ENCODE results near the gene LAMTOR4. TPM values are rescaled to one million over a fixed set of nuclear protein-coding genes. Genes with fewer than 3 reads are reported as not detected.
A peak's percentile ranks its signal among the peaks of the same experiment; 100 is the strongest.

Gene LAMTOR4
- total RNA-seq, result 100 to 1,000 TPM; 601 to 803 (median 717) TPM

DNA sequence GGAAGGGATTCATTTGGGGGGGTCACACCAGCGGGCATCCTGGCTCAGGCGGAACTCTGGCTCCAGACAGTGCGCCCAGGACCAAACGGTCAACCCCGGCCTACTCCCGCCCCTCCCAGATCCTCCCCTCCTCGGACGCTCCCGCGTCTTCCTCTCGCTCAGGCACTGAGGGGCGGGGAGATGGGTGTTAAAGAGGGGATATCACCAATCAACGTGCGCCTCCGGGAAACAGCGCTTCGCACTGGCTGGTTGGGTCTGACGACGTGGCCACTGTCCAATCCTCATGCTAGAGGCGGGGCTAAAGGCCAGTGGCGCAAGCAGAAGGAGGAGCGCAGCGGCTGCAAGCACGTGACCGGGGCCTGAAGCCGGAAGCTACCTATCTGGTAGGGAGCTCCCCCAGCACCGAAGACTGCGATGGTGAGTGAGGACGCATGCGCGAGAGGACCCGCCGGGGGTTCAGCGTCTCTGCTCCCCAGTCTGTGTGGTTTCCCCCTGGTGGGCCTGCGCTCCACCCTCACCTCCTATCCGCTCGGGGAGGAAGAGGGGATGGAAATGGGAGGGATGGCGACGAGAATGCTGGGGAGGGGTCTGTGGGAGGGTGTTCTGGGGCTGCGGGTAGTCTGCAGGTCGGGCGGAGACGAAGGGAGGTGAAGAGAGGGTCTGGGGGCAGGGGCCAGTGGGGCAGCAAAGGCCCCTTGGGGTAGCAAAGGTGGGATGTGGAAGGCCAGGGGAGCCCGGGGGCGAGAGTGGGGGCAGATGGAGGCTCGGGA is at the start of gene LAMTOR4:
Gene LAMTOR4, plus strand, starts transcription at position 360 of the 770 bp plus-strand sequence. Its CDS starts 55 bp downstream, at position 415.
- intact Hi-C loops (cut with DNase I; ENCODE audit: low total_unique reads), result no loop called here
- 1% methylated on average over 45 to 46 of the region's 46 CpGs for WGBS, 2 donors
- peak in 1 of 2 donors; percentile 59 for TF ChIP-seq POLR2A (IDR thresholded peaks at IDR 0.05)
- TF ChIP-seq, protein P1, sequence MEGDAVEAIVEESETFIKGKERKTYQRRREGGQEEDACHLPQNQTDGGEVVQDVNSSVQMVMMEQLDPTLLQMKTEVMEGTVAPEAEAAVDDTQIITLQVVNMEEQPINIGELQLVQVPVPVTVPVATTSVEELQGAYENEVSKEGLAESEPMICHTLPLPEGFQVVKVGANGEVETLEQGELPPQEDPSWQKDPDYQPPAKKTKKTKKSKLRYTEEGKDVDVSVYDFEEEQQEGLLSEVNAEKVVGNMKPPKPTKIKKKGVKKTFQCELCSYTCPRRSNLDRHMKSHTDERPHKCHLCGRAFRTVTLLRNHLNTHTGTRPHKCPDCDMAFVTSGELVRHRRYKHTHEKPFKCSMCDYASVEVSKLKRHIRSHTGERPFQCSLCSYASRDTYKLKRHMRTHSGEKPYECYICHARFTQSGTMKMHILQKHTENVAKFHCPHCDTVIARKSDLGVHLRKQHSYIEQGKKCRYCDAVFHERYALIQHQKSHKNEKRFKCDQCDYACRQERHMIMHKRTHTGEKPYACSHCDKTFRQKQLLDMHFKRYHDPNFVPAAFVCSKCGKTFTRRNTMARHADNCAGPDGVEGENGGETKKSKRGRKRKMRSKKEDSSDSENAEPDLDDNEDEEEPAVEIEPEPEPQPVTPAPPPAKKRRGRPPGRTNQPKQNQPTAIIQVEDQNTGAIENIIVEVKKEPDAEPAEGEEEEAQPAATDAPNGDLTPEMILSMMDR (IDR thresholded peaks at IDR 0.05), result no peak

DNA sequence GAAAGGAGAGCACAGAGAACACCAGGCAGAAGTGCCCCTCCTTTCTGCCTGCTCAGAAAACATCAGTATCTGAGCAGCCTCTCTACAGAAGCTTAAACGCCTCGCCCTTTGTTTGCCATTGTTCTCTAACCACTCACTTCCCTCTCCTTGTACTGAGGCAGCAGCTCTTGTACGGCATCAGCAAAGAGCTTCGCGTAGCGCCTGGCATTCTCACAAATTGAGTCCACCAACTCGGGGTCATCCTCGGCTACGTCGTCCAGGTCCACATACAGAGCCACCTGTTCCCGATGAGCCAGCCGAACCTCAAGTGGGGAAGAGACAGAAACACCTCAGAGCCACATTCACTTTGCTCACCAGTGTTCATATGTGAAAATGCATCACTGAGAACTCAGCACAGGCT is 49.3 kb upstream of the LAMTOR4 start:
- 60 to 69% methylated on average over 12 of the region's 12 CpGs for WGBS, 2 donors
- peak in 1 of 2 donors; percentile 84 for DNase-seq (ENCODE audit: low spot score in 2 of 2)

More for the DNA sequence above, at the start of gene LAMTOR4:
- DNase-seq (ENCODE audit: low spot score in 2 of 2), result peak; percentile 99 to 100
- peak within 1 kb of the TSS; percentile 93 for H3K4me3 ChIP-seq (ENCODE audit: low read depth, poor library complexity, severe bottlenecking)

DNA sequence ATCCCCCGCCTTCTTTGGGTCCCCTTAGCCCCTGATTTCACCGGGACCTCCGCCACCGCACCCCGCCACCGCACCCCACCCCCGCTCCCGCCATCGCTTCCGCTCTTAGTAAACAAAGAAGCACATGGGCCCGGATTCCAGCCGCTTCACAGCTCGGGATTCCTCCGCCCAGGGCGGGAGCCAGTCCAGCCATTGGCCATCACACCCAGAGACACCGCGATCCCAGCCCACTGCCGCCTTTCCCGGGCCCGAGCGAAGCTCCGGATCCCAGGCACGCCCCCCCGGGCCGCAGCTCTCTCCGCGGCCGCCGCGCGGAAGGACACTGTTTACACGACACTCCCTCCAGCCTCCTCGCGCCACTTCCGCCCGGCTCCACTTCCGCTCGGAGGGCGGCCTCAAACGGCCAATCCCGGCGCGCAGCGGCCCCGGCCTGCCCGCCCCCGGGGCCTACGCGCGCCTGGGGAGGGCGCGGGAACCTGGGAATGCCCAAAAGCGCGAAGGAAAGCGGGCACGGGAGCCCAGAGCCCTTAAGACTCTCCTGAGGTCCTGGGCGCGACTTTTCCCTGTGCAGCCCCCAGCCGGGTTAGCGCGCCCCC is 48.2 kb upstream of the LAMTOR4 start:
- intact Hi-C loops (cut with DNase I; ENCODE audit: low total_unique reads), result no loop called here
- WGBS, 2 donors, result 1 to 2% methylated on average over 26 to 50 of the region's 61 CpGs
- TF ChIP-seq, protein P1 (IDR thresholded peaks at IDR 0.05), result peak in 1 of 3 donors; percentile 56
- TF ChIP-seq POLR2A (IDR thresholded peaks at IDR 0.05), result no peak
- peak; percentile 91 to 98 for DNase-seq (ENCODE audit: low spot score in 2 of 2)
- H3K4me3 ChIP-seq (ENCODE audit: low read depth, poor library complexity, severe bottlenecking), result peak overlapping the region; percentile 52

More for the DNA sequence above, 49.3 kb upstream of the LAMTOR4 start:
- TF ChIP-seq, protein P1 (IDR thresholded peaks at IDR 0.05), result no peak
- no peak for TF ChIP-seq POLR2A (IDR thresholded peaks at IDR 0.05)
- intact Hi-C loops (cut with DNase I; ENCODE audit: low total_unique reads), result no loop called here
- H3K4me3 ChIP-seq (ENCODE audit: low read depth, poor library complexity, severe bottlenecking), result no peak overlapping the region

DNA sequence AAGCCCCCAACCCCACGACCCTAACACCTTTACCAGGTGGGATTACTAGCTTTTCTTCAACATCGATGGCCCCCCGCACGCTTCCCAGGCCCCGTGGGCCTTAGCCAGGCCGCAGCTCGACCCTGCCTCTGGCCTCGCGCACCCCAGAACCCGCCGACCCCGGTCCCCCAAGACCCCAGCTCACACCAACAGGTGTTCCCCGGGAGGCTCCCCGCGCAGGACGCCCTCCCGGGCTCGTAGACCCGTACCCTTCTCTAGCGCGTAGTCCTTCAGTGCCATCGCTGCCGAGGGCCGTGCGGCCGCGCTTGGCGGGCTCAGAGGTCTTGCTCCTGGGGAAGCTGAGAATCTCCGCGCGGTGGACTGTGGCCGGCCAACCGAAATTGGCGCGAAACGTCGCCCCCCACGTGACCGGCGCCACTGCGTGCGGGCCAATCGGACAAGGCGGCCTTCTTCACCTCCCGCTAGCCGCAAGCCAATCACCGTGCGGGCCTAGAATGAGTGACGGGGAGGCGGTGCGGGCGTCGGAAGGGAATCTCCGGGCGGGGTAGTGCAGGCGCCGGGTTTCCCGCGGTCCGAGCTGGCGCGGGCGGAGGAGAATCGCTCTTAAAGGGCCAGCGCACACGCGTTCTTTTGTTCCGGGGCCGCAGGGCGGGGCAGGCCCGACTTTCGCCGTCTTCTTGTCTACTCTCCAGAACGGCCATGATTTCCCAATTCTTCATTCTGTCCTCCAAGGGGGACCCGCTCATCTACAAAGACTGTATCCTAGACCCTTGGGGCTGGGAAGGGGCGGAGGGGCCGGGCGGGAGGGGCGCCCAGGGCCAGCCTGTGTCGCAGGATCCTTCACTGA is 47.5 kb upstream of the LAMTOR4 start, which contains the start of the genes AP4M1 and MCM7:
Gene AP4M1, plus strand, starts transcription at position 628 of the 847 bp plus-strand sequence. Its CDS starts 72 bp downstream, at position 700.
Gene MCM7, minus strand, starts transcription at position 382 of the 847 bp plus-strand sequence. Its CDS starts 103 bp downstream, at position 279.
- DNase-seq (ENCODE audit: low spot score in 2 of 2), result peak; percentile 98 to 100
- H3K4me3 ChIP-seq (ENCODE audit: low read depth, poor library complexity, severe bottlenecking), result peak within 1 kb of the TSS; percentile 52
- TF ChIP-seq POLR2A (IDR thresholded peaks at IDR 0.05), result no peak
- TF ChIP-seq, protein P1 (IDR thresholded peaks at IDR 0.05), result no peak
- intact Hi-C loops (cut with DNase I; ENCODE audit: low total_unique reads), result no loop called here
- WGBS, 2 donors, result 0 to 2% methylated on average over 34 to 80 of the region's 80 CpGs
